Anterior cingulate cortex (tissue), 58 donors: ENCODE results near the gene COA8.

ENCODE experiments used
- DNase-seq, 58 donors: peaks; one replicate each; lab custom pipeline; 2025; lab: John Stamatoyannopoulos, UW

Gene COA8, protein sequence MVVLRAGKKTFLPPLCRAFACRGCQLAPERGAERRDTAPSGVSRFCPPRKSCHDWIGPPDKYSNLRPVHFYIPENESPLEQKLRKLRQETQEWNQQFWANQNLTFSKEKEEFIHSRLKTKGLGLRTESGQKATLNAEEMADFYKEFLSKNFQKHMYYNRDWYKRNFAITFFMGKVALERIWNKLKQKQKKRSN

DNA sequence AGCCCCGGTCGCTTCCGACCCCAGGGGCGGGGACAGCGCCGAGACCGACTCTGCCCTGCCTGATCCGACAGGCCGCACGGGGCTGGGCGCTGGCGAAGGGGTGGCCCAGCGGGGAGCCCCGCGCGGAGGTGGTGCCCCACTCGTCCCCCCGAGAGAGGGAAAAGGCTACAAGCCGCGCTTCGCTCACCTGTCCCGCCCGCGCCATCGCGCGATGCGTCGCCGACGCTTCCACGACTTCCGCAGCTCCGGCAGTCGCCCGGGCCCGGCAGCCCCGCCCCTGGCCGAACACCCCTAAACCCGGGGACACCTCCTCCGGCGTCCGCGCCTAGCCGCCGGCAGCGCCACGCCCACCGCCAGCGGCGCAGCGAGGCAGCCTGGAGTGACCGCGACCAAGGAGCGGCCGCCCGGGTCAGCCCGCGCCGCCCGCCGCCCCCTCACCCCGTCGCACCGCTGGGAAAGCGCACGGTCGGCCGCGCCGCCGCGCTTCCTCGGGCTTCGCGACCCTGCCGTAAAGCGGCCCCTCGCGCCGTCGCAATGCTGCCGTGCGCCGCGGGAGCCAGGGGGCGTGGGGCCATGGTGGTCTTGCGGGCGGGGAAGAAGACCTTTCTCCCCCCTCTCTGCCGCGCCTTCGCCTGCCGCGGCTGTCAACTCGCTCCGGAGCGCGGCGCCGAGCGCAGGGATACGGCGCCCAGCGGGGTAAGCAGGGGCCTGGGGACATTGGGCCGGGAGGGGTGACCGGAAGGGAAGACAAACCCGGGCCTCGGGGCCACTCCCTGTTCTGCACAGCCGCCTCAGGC lies at the start of gene COA8, which contains the start of gene BAG5:
COA8 (plus strand) TSS at position 532 of the 797 bp plus-strand sequence; CDS start at position 574, 42 bp downstream.
BAG5 (minus strand) TSS at position 229 of the 797 bp plus-strand sequence. CDS start 1,493 bp downstream, outside the sequence.
- peak in 57 of 58 donors; percentile 8 to 94 (median 83) for DNase-seq

DNA sequence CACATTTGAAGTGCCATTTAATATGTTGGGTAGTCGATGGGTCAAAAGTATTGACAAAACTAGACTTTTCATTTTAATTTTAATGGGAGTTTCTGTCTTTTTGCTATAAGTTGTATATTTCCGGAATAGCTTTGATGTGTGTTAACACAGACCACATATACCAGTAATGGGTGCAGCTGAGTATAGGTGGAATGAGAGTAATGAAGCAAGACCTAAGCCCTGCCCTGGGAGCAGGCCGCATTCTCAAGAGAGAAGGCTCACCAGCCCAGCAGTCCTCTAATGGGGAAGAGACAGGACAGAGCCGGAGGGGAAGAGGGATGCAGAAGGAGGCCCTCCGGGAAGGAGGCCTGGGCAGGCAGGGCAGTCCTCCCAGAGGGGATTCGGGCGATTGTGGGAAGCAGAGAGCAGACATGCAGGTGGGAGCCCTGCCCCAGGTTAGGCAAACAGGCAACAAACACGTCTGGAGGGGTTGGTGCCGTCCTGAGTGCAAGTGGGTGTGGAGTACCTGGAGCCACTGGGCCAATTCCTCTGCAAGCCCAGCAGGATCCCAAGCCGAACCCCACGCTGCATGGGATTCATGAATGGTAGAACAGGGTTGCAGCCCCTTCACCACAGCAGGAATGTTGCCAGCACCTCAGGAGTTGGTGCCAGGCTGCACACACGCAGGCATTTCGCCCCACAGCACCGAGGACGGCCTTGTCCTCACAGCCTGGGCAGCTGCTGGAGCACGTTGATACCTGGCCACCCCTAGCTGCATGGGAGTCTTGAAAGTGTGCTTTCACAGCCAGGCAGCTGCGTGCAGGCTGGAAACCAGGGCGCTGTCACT lies 48.0 kb upstream of the COA8 start:
- DNase-seq = no peak

- peak in 2 of 58 donors; percentile 20 to 37 for DNase-seq
These were observed 46.2 kb upstream of the COA8 start for GRCh38 chr14:103516426-103517173.

- no peak for DNase-seq
These were observed 45.6 kb upstream of the COA8 start for GRCh38 chr14:103517174-103517566.

GRCh38 chr14:103517721-103518421 lies 44.9 kb upstream of the COA8 start:
- DNase-seq = peak in 11 of 58 donors; percentile 40 to 65 (median 46)

DNA sequence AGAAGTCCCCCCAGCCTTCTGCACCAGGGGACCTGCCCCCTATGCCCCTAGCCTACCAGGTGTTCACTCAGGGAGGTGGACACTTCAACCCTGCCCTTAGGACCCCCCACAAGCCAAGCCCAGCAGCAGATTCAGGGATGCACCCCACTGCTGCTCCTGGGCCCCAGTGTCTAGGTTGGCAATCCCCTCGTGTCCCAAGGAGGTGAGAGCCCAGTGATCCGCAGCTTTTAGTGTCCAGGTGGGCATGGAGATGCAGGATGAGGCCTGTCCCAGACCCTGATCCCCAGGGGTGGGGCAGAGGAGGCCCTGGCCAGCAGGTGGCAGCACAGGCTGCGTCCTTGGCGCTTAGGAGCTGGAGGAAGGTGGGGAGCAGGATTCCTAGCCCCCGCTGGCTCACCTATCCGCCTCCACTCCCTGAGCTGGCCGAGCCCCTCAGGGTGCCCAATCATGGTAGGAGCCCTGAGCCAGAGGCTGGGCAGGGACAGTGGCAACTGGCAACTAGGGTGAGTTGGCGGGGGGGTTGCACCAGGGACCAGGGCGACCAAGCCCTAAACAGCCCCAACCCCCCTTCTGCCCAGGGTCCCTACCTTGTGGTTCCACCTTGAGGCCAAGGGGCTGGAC lies 44.2 kb upstream of the COA8 start:
- peak in 46 of 58 donors; percentile 24 to 72 (median 52) for DNase-seq

- DNase-seq = peak in 3 of 58 donors; percentile 36 to 52 (median 41)
These were observed 43.5 kb upstream of the COA8 start for GRCh38 chr14:103519043-103519836.

- peak in 3 of 58 donors; percentile 30 to 33 (median 32) for DNase-seq
These were observed 42.9 kb upstream of the COA8 start for GRCh38 chr14:103519837-103520212.

- no peak for DNase-seq
These were observed 42.5 kb upstream of the COA8 start for GRCh38 chr14:103520269-103520656.

- peak in 49 of 58 donors; percentile 42 to 86 (median 72) for DNase-seq
These were observed 41.9 kb upstream of the COA8 start for GRCh38 chr14:103520657-103521437.

GRCh38 chr14:103521438-103521950 lies 41.3 kb upstream of the COA8 start:
- peak in 11 of 58 donors; percentile 63 to 86 (median 78) for DNase-seq

DNA sequence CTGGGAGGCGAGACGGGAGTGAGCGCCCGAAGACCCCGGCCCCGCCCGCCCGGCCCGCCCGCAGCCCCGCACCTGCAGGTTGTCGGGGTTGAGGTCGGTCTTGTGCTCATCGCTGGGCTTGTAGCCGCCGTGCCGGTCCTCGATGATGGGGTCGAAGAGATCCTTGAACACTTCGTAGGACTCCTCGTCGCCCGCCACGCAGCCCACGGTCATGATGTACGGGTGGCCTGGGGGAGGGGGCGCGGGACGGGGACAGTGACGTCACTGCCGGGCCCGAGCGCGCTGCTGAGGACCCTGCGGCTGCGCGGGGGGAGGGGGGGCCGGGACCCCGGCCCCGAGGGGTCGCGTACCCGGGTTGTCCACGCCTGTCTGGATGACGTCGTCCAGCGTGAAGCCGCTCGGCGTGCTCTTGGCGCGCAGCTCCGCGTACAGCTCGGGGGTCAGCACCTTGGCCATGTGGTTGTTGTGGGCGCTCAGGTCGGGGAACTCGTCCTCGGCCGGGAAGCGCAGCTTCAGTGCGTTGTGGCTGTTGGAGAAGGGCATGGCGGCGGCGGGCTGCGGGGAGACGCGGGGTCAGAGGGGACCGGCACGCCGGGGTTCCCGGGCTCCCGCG lies 40.7 kb upstream of the COA8 start:
- peak in 3 of 58 donors; percentile 34 to 60 (median 40) for DNase-seq

DNA sequence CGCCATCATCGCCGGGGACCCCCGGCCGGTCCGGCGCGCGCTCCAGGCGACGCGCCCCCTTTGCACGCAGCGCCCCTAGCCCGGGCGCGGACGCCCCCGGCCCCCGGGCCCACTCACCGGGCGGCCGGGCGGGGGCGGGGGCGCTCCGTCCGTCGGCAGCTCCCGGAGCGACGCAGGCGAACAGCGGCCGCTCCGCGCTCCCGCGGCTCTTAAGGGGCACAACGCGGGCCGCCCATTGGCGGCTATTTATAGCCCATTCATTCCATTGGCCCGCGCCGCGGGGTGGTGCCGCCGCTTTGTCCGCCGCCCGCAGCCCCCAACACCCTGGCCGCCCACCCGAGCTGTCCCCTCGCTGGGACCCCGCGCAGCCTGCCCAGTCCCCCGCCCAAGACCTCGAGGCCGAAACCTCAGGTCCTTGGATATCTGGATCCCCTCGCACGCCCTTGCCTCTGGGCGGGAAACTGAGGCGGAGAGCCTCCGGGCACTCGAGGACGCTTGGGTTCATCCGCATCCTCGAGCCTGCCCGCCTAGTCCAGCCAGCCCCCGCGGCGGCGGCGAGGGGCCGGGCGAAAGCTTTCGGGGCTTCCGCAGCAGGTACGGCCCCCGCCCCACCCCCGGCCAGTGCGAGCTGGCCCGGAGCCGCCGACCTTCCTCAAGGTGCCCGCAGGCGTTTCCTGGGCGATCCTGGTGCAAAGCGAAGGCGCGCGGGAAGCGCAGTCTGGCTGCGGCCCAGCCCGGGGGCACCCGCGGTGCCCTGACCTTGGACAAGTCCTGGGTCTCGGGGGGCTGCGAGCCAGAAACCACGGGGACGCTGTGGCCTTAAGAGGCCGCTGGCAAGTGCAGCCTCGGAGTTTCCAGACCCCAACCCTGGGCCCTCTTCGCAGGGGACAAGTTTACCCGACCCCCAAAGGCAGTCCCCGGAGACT lies 39.8 kb upstream of the COA8 start, which contains the start of gene CKB:
CKB (minus strand) TSS at position 182 of the 926 bp plus-strand sequence. CDS start 337 bp downstream, outside the sequence.
- peak in 52 of 58 donors; percentile 27 to 88 (median 75) for DNase-seq

DNA sequence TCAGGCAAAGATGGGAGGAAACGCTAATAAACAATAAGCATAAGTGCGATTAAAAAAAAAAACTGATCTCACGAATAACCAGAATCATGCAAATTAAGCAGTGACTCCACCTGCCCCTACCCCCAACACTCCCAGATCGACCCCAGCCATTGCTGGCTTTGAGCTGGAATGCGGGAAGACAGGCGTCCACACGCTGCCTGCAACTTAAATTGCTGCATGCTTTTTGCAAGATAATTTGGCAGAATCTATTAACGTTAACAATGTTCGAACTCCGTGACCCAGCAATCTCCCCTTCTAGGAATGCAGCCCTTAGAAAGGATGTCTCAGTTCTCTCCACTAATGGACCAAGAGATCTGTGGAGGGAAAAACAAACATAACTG lies 39.2 kb upstream of the COA8 start:
- no peak for DNase-seq
